GM19025 (cell line): Measurements from ENCODE around the gene CHD2.

Experiments used
- ATAC-seq: cut with Tn5 transposase; IDR thresholded peaks from one replicate; pipeline ENCODE4 v1.9.1; 2021; ENCODE audit warnings: mild to moderate bottlenecking, low read depth, moderate library complexity; ENCODE audit not compliant: unreplicated experiment

Gene CHD2

DNA sequence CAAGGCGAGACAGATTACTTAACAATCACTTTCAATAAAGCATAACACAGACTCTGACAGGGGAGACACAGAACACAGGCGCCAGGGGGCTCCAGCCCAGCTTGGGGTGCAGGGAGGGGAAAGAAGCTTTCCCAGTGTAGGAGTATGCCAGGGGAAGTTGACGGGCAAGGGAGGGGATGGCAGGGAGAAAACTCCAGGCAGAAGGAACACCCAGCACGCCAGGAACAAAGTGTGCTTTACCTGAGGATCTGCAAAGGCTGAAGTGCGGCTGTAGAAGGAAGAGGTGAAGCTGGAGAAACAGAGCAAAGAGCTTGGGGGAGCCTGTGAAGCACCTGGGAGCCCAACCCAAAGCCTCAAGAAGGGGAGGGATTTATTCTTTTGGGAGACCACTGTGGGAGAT is 176.8 kb downstream of the CHD2 start:
- ATAC-seq = no peak
